Pancreas (tissue), 10 donors: Measurements from ENCODE around the gene HPS4. TPM values are rescaled to one million over a fixed set of nuclear protein-coding genes. Genes with fewer than 3 reads are reported as not detected.
A peak's percentile ranks its signal among the peaks of the same experiment; 100 is the strongest.

Source experiments
- ATAC-seq, 4 donors: fragments of 200-7000 bp; cut with Tn5 transposase; one replicate each; pipeline versions ENCODE4 v1.8.0 to v1.9.1; 2020; ENCODE audit warnings: mild to moderate bottlenecking in 4 of 4, moderate library complexity in 4 of 4
- DNase-seq, 6 donors: peaks; one replicate each; pipeline ENCODE4 v3.0.0-alpha.2; 2020
- FAIRE-seq: peaks from 2 replicates; lab custom pipeline; 2012; peaks lifted over from hg19 to GRCh38; lab: Jason Lieb, UNC
- H3K27ac ChIP-seq, 4 donors: fragments of 200-600 bp; sonication (generic); 1 replicate in 3 of 4; 2 replicates in 1 of 4; pipeline versions ENCODE4 v1.5.0 to v1.8.0; 2020
- H3K27me3 ChIP-seq, 4 donors: fragments of 200-600 bp; one replicate each; pipeline ENCODE4 v1.8.0; 2021
- H3K36me3 ChIP-seq, 3 donors: fragments of 200-600 bp; sonication (generic) in 1 of 3; one replicate each; pipeline versions ENCODE4 v1.5.0 to v1.8.0; 2020 to 2021
- H3K4me1 ChIP-seq, 3 donors: fragments of 200-600 bp; one replicate each; pipeline ENCODE4 v1.8.0; 2021
- H3K4me3 ChIP-seq, 4 donors: fragments of 200-600 bp; sonication (generic) in 2 of 4; one replicate each; pipeline versions ENCODE4 v1.5.0 to v1.8.0; 2020 to 2021
- H3K9me3 ChIP-seq, 4 donors: fragments of 200-600 bp; one replicate each; pipeline ENCODE4 v1.8.0; 2021
- CTCF ChIP-seq, 4 donors: fragments of 200-600 bp; sonication (generic) in 3 of 4; IDR thresholded peaks; one replicate each; pipeline versions ENCODE4 v1.5.0 to v1.8.0; 2021; ENCODE audit warnings: antibody characterized with exemption in 4 of 4
- WGBS, 2 donors: extraction: QIAGEN DNeasy Blood & Tissue Kit; methylation state at CpG; one replicate each; pipeline ENCODE4 v1.1.7; 2013; 5-methylcytosine and 5-hydroxymethylcytosine counted together
- intact Hi-C, 3 donors: fragments of 100-400 bp; cut with DNase I; formaldehyde crosslinking; loops; one replicate each; pipeline versions ENCODE4 v1.11.1 to v1.14.2; 2022
- polyA plus RNA-seq, 2 donors: library from polyadenylated mRNA; stranded (reverse); fragments of 200-250 nt; gene quantifications; one replicate each; pipeline ENCODE4 v1.2.3, GENCODE V29; 2013
- total RNA-seq, 6 donors: library from RNA; stranded (reverse); fragmentation: NEBNext Ultra II Directional in 4 of 6; extraction: Animal tissue kit (Norgen Biotek cat#: 25700) in 4 of 6; gene quantifications; one replicate each; pipeline versions ENCODE4 v1.2.1 to v1.2.4, GENCODE V29; 2021 to 2023
- donor health status: healthy with polysubstance abuse.
- donor health status: DM: no; HTN: no; CAD: no; lungs with moderate emphysema.
- donor health status: DM: no; HTN: no; CAD: no.
- donor health status: control.
- donor health status: control.
- donor health status: Bipolar disorder and iron deficiency.
- donor health status: DM: yes; HTN: yes; CAD: no.
- donor health status: DM: no; HTN: no; CAD: no.
- donor health status: DM: no; HTN: no; CAD: no.
- donor health status: DM: yes; HTN: yes; CAD: no.

HPS4 gene
- total and polyA plus RNA-seq, 8 donors = 14.4 to 29.5 (median 20.5) TPM

GRCh38 chr22:26466196-26466595 is 17.4 kb downstream of the HPS4 start:
- no peak overlapping the region for H3K4me3 ChIP-seq
- DNase-seq = no peak
- peaks cover 0 to under 1% (median 0%) of the 10 kb centered on the region in 3 donors for H3K4me1 ChIP-seq
- WGBS, 2 donors = 88 to 94% methylated on average over 5 of the region's 5 CpGs
- H3K9me3 ChIP-seq = no peaks in the 10 kb centered on the region
- intact Hi-C loops = loop anchor here in 1 of 3 donors (10.0 kb wide), 1 partner anchor 61 kb away; no protein-coding TSS in a partner anchor
- no peaks in the 10 kb centered on the region for H3K27me3 ChIP-seq
- no peak for ATAC-seq
- no peak for FAIRE-seq
- TF ChIP-seq CTCF (IDR thresholded peaks at IDR 0.05) = no peak
- peaks cover 0 to 87% (median 41%) of the 10 kb centered on the region in 3 donors for H3K36me3 ChIP-seq
- H3K27ac ChIP-seq = no peak overlapping the region

- intact Hi-C loops = loop anchor here in 1 of 3 donors (10.0 kb wide), 1 partner anchor 60 kb away; no protein-coding TSS in a partner anchor
- H3K9me3 ChIP-seq = no peaks in the 10 kb centered on the region
- 88 to 91% methylated on average over 7 of the region's 7 CpGs for WGBS, 2 donors
Observed at GRCh38 chr22:26464312-26464711, 19.3 kb downstream of the HPS4 start.

GRCh38 chr22:26463688-26464087 is 19.9 kb downstream of the HPS4 start:
- no peak for FAIRE-seq
- intact Hi-C loops = loop anchor here in 1 of 3 donors (10.0 kb wide), 1 partner anchor 59 kb away; no protein-coding TSS in a partner anchor
- no peak overlapping the region for H3K4me3 ChIP-seq
- no peaks in the 10 kb centered on the region for H3K27me3 ChIP-seq
- TF ChIP-seq CTCF (IDR thresholded peaks at IDR 0.05) = no peak
- H3K4me1 ChIP-seq = peaks cover 0 to 4% (median 0%) of the 10 kb centered on the region in 3 donors
- peak in 1 of 4 donors; percentile 13 for ATAC-seq
- WGBS, 2 donors = 77 to 84% methylated on average over 9 of the region's 9 CpGs
- H3K9me3 ChIP-seq = no peaks in the 10 kb centered on the region
- no peak overlapping the region for H3K27ac ChIP-seq
- no peak for DNase-seq
- H3K36me3 ChIP-seq = peaks cover 0 to 75% (median 24%) of the 10 kb centered on the region in 3 donors

More at GRCh38 chr22:26464312-26464711, 19.3 kb downstream of the HPS4 start:
- DNase-seq (no peak), FAIRE-seq (no peak), ATAC-seq (no peak)
- H3K4me1 ChIP-seq = peaks cover 0 to 4% (median 0%) of the 10 kb centered on the region in 3 donors
- H3K4me3 ChIP-seq = no peak overlapping the region
- H3K27ac ChIP-seq = no peak overlapping the region
- H3K36me3 ChIP-seq = peaks cover 0 to 76% (median 24%) of the 10 kb centered on the region in 3 donors
- no peak for TF ChIP-seq CTCF (IDR thresholded peaks at IDR 0.05)
- H3K27me3 ChIP-seq = no peaks in the 10 kb centered on the region

- ATAC-seq (peak in 3 of 4 donors; percentile 10 to 38 (median 37)), FAIRE-seq (no peak), DNase-seq (no peak)
- no peaks in the 10 kb centered on the region for H3K9me3 ChIP-seq
- peaks cover 0 to 4% (median 0%) of the 10 kb centered on the region in 3 donors for H3K4me1 ChIP-seq
- no peak overlapping the region for H3K27ac ChIP-seq
- WGBS, 2 donors = 67 to 71% methylated on average over 10 of the region's 10 CpGs
- TF ChIP-seq CTCF (IDR thresholded peaks at IDR 0.05) = no peak
- H3K27me3 ChIP-seq = no peaks in the 10 kb centered on the region
- H3K36me3 ChIP-seq = peaks cover 0 to 72% (median 20%) of the 10 kb centered on the region in 3 donors
- H3K4me3 ChIP-seq = no peak overlapping the region
- intact Hi-C loops = loop anchor here in 1 of 3 donors (10.0 kb wide), 1 partner anchor 58 kb away; no protein-coding TSS in a partner anchor
Observed at GRCh38 chr22:26463101-26463661, 20.4 kb downstream of the HPS4 start.

- H3K9me3 ChIP-seq = no peaks in the 10 kb centered on the region
- TF ChIP-seq CTCF (IDR thresholded peaks at IDR 0.05) = no peak
- no peaks in the 10 kb centered on the region for H3K27me3 ChIP-seq
- H3K27ac ChIP-seq = no peak overlapping the region
- ATAC-seq = no peak
- peaks cover 0 to 4% (median 0%) of the 10 kb centered on the region in 3 donors for H3K4me1 ChIP-seq
- intact Hi-C loops = loop anchor here in 1 of 3 donors (10.0 kb wide), 1 partner anchor 58 kb away; no protein-coding TSS in a partner anchor
- no peak for DNase-seq
- FAIRE-seq = no peak
- 87 to 90% methylated on average over 3 of the region's 3 CpGs for WGBS, 2 donors
- peaks cover 0 to 72% (median 22%) of the 10 kb centered on the region in 3 donors for H3K36me3 ChIP-seq
- no peak overlapping the region for H3K4me3 ChIP-seq
Observed at GRCh38 chr22:26462641-26463040, 20.9 kb downstream of the HPS4 start.
